ENCODE measurements around the gene EPM2A.
"Not testable (repeated sequence)": the region's sequence is repeated elsewhere in the genome, so short reads cannot be mapped to it uniquely, and the experiment has no call there.

EPM2A gene

GRCh38 chr6:145728444-145729385 is 6.6 kb downstream of the EPM2A start:
- no peak for DNase-seq

DNA sequence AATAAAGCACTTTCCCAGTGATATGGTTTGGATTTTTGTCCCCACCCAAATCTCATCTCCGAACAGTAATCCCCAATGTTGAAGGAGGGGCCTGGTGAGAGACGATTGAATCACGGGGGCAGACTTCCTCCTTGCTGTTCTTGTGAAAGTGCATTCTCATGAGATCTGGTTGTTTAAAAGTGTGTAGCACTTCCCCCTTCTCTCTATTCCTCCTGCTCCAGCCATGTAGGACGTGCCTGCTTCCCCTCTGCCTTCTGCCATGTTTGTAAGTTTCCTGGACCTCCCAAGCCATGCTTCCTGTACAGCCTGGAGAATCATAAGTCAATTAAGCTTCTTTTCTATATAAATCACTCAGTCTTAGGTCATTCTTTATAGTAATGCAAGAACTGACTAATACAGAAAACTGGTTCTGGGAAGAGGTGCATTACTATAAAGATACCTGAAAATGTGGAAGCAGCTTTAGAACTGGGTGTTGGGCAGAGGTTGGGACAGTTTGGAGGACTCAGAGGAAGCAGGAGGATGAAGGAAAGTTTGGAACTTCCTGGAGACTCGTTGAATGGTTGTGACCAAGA is 7.4 kb downstream of the EPM2A start:
- DNase-seq = no peak

DNA sequence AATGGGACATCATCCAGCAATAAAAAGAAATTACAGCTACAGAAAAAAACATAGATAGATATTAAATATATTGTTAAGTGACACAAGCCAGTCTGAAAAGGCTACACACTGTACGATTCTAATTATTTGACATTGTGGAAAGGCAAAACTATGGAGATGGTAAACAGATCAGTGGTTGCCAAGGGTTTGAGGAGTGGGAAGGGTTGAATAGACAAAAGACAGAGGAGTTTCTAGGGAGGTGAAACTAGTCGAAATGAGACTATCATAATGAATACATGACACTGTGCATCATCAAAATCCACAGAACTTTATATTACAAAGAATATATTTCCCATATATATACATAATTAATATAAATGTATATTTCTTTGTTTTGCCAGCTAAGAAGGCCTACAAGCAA is 9.8 kb downstream of the EPM2A start:
- no peak for DNase-seq

DNA sequence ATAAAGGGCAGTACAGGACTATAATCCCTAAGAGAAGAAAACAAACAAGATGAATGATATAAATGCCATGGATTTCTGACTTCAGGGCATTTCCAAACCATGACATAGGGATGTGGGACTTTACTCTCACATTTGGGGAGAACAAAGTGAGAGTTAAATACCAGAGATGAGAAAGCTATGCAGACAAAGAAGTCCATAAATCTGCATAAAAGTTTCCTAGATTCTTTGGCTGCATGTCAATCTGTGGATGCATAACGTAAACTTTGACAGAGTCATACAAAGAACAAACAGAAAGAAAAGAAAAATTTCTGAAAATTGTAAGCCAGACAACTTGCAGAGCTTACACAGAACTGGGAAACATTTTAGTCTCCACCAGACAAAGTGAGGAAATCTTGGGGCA is 11.7 kb downstream of the EPM2A start:
- no peak for DNase-seq

DNA sequence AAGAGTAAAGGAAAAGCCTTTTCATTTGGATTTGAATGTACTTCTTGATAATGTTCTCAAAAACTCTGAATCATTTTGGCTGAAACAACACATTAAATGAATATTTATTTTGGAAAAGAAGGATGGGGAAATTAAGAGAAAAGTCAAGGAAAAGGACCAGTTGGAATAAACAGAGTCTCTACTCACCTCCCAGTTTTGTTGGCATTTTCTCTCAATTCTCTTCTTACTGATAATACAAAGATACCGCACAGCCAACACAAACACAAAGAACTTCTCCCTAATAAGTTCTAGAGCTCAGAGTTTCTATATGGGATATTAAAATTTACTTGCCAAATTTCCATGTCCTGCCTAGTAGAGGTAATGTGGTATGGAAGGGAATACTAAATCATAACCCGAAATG is 13.1 kb downstream of the EPM2A start:
- DNase-seq = no peak

DNA sequence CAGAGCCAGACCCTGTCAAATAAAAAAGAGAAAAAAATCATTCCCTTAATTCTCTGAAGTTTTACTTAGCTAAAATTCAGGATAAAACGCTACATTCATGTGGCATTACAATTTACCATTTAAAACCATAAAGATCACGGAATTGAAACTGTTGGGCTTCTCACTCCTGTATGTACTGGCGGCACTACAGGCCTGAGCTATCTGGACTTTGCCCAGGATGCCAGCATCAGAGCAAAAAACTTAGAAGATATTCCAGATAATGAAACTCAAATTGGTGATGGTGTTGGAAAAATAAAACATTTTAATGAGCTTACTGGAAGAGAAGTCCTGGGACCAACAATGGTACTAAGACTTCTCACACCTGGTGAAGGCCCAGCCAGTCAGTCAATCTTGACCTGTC is 14.2 kb downstream of the EPM2A start:
- DNase-seq = no peak

DNA sequence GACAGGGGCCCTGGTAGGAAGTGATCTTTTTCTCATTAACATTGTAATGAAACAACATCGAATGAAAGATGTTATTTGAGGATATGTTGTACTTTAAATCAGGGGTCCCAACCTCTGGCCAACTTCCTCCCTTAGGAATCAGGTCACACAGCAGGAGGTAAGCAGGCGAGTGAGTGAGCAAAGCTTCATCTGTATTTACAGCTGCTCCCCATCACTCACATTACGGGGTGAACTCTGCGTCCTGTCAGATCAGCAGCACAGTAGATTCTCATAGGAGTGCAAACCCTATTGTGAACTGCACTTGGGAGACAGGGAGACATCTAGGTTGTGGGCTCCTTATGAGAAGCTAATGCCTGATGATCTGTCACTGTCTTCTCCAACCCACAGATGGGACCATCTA is 19.9 kb downstream of the EPM2A start:
- no peak for DNase-seq

GRCh38 chr6:145714731-145715130 is 20.6 kb downstream of the EPM2A start:
- DNase-seq = no peak

GRCh38 chr6:145713773-145714172 is 21.5 kb downstream of the EPM2A start:
- no peak for DNase-seq

DNA sequence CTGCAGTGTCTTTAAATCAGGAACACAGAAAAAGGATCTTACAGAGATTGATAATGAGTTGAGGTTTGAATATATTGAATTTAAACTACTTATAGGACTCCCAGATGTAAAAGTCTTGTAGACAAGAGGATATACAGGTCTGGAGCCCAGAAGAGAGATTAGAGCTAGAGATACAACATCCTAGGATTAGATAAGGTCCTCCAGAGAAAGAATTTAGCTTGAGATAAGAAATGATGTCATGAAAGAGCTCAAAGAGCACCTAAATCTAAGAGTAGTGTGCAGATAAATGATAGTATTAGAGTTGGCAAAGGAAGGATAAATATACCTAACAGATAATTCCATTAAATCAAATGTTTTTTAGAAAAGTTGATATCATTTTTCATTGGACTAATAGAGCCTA is 23.9 kb downstream of the EPM2A start:
- no peak for DNase-seq

DNA sequence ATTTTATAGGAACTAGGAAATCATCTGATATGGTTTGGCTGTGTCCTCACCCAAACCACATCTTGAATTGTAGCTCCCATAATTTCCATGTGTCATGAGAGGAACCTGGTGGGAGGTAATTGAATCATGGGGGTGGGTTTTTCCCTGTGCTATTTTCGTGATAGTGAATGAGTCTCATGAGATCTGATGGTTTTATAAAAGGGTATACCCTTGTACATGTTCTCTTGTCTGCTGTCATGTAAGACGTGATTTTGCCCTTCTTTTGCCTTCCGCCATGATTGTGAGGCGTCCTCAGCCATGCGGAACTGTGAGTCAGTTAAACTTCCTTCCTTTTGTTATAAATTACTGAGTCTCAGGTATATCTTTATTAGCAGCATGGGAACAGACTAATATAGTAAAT is 27.9 kb downstream of the EPM2A start:
- DNase-seq = no peak

- DNase-seq = no peak
Observed at GRCh38 chr6:145705561-145705960, 29.8 kb downstream of the EPM2A start.

GRCh38 chr6:145704143-145704781 is 31.1 kb downstream of the EPM2A start:
- DNase-seq = no peak

GRCh38 chr6:145699462-145699861 is 35.9 kb downstream of the EPM2A start:
- DNase-seq = no peak

DNA sequence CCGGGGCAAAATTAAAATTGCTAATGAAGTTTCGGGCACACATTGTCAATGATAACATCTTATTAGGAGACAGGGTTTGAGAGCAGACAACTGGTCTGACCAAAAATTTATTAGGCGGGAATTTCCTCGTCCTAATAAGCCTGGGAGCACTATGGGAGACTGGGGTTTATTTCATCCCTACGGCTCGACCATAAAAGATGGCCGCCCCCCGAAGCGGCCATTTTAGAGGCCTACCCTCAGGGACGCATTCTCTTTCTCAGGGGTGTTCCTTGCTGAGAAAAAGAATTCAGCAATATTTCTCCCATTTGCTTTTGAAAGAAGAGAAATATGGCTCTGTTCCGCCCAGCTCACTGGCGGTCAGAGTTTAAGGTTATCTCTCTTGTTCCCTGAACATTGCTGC is 37.9 kb downstream of the EPM2A start:
- DNase-seq = not testable (repeated sequence)

DNA sequence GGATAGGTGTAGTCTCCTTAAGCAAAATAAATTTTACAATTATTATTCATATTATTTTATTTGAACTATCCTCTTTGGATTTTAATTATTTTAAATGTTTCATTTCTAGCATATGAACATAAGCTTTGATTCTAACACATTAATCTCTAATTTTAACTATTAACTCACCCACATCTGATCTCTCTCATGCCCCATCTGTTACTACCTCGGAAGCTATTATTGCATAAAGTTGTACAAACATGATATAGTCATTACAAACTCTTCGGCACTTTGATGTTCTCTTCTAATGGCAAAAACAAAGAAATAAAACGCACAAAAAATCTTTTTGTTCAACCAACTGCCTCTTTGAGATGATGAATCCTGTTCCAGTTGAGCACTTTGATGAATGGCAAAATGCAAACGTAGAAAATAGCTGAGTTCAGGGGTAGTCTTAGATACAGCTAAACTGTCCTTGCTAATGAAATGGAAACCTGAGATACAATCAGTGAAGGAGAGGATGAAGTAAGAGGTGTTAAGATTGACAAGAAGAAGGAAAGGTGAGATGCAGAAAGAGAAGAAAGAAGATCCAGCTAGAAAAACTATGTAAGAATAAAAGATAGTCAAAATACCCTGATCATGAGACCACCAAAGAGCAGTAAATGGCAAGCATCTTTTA is 41.1 kb downstream of the EPM2A start:
- no peak for DNase-seq

- DNase-seq = no peak
Observed at GRCh38 chr6:145690969-145691368, 44.4 kb downstream of the EPM2A start.

- no peak for DNase-seq
Observed at GRCh38 chr6:145689529-145689928, 45.8 kb downstream of the EPM2A start.

GRCh38 chr6:145688493-145688905 is 46.8 kb downstream of the EPM2A start:
- DNase-seq = no peak

GRCh38 chr6:145685932-145686331 is 49.4 kb downstream of the EPM2A start:
- DNase-seq = no peak

GRCh38 chr6:145681965-145682364 is 53.4 kb downstream of the EPM2A start:
- no peak for DNase-seq

DNA sequence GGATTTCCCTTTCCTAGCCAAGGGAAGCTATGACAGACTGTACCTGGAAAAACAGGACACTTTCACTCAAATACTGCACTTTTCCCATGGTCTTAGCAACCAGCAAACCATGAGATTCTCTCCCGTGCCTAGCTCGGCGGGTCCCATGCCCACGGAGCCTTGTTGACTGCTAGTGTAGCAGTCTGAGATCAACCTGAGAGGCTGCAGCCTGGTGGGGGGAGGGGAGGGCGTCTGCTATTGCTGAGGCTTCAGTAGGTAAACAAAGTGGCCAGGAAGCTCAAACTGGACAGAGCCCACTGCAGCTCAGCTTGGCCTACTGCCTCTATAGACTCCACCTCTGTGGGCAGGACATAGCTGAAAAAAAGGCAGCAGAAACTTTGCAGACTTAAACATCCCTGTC is 61.8 kb downstream of the EPM2A start:
- no peak for DNase-seq

GRCh38 chr6:145670311-145670710 is 65.0 kb downstream of the EPM2A start:
- no peak for DNase-seq

DNA sequence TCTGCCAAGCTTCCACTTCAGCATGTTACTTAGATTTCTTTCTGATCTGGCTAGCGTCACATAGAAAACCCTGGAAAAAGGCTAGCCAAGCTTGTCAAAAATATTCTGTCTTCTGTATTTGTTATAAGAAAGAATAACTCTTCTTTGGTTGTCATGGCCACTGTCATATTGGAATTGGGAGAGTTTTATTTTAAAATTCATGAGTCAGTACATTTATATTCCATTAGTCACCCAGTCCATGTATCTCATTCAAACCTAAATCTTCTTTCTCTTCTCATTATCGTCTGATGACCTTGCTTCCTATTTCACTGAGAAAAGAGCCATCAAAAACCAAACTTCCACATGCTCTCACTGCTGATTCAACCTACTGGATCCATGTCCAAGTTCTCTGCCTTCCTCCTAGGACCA is 65.7 kb downstream of the EPM2A start:
- no peak for DNase-seq

Data from DMS79 treated with DMSO at 0.1 percent for 48 hours (cell line).